HEK293 (cell line): ENCODE results near the gene TAX1BP1.

Experiments used
- GLI2 ChIP-seq: fragments of 450-650 bp; formaldehyde crosslinking; IDR thresholded peaks from 2 replicates; pipeline ENCODE4; 2017; ENCODE audit warnings: missing biosample characterization, missing genetic modification characterization, low read depth, borderline replicate concordance
- IKZF3 ChIP-seq: fragments of 450-650 bp; IDR thresholded peaks from 2 replicates; pipeline ENCODE4 v1.5.0; 2018; ENCODE audit warnings: missing biosample characterization, mild to moderate bottlenecking, missing genetic modification characterization, moderate library complexity
- ZBTB8A ChIP-seq: fragments of 450-650 bp; formaldehyde crosslinking; IDR thresholded peaks from 2 replicates; pipeline ENCODE4 v1.5.1; 2016; ENCODE audit warnings: missing biosample characterization, missing genetic modification characterization
- ZNF10 ChIP-seq: fragments of 450-650 bp; formaldehyde crosslinking; IDR thresholded peaks from 2 replicates; pipeline ENCODE4 v1.5.1; 2017; ENCODE audit warnings: missing biosample characterization, missing genetic modification characterization
- ZNF114 ChIP-seq: fragments of 450-650 bp; formaldehyde crosslinking; IDR thresholded peaks from 2 replicates; pipeline ENCODE4 v1.5.0; 2017; ENCODE audit warnings: missing biosample characterization, missing genetic modification characterization
- ZNF140 ChIP-seq: fragments of 450-650 bp; formaldehyde crosslinking; IDR thresholded peaks from 2 replicates; pipeline ENCODE4 v1.5.1; 2016; ENCODE audit warnings: missing biosample characterization, missing genetic modification characterization
- ZNF311 ChIP-seq: fragments of 450-650 bp; formaldehyde crosslinking; IDR thresholded peaks from 2 replicates; pipeline ENCODE4 v1.5.1; 2017; ENCODE audit warnings: missing biosample characterization, missing genetic modification characterization, borderline replicate concordance
- TF ChIP-seq, protein P1 (sequence below): fragments of 450-650 bp; formaldehyde crosslinking; IDR thresholded peaks from 2 replicates; pipeline ENCODE4 v1.5.1; 2016; ENCODE audit warnings: missing biosample characterization, missing genetic modification characterization
- TF ChIP-seq, protein P2 (sequence below): fragments of 450-650 bp; formaldehyde crosslinking; IDR thresholded peaks from 2 replicates; pipeline ENCODE4 v1.5.1; 2017; ENCODE audit warnings: missing biosample characterization, missing genetic modification characterization
- TF ChIP-seq, protein P3 (sequence below): fragments of 450-650 bp; formaldehyde crosslinking; IDR thresholded peaks from 2 replicates; pipeline ENCODE4 v1.5.1; 2016; ENCODE audit warnings: missing biosample characterization, missing genetic modification characterization
- TF ChIP-seq, protein P4 (sequence below): fragments of 450-650 bp; formaldehyde crosslinking; IDR thresholded peaks from 2 replicates; pipeline ENCODE4 v1.5.1; 2016; ENCODE audit warnings: missing biosample characterization, missing genetic modification characterization
- TF ChIP-seq, protein P5 (sequence below): fragments of 450-650 bp; formaldehyde crosslinking; IDR thresholded peaks from 2 replicates; pipeline ENCODE4 v1.5.1; 2016; ENCODE audit warnings: missing biosample characterization, missing genetic modification characterization, low read depth

DNA sequence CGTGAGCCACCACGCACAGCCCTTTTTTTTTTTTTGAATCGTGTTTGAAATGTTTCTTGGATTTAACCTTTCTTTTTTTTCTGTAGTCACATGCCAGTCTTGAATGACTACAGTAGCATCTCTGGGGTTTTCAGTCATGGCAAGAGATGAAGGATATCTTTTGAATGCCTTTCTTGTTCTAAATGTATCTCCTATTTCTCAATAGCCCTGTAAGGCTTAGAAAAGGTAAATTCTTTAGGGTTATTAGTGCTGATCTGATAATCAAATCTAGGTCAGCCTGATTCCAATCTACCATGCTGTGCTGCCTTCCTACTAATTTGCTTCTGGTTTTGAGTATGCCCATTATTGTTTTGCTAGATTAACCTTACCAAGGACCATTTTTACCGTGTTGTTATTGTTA lies 70.2 kb downstream of the TAX1BP1 start:
- TF ChIP-seq, protein P1, sequence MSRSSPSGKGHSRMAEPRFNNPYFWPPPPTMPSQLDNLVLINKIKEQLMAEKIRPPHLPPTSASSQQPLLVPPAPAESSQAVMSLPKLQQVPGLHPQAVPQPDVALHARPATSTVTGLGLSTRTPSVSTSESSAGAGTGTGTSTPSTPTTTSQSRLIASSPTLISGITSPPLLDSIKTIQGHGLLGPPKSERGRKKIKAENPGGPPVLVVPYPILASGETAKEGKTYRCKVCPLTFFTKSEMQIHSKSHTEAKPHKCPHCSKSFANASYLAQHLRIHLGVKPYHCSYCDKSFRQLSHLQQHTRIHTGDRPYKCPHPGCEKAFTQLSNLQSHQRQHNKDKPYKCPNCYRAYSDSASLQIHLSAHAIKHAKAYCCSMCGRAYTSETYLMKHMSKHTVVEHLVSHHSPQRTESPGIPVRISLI (tag by site-specific recombination), result no peak
- TF ChIP-seq ZNF311 (tag by site-specific recombination), result no peak
- TF ChIP-seq, protein P2, sequence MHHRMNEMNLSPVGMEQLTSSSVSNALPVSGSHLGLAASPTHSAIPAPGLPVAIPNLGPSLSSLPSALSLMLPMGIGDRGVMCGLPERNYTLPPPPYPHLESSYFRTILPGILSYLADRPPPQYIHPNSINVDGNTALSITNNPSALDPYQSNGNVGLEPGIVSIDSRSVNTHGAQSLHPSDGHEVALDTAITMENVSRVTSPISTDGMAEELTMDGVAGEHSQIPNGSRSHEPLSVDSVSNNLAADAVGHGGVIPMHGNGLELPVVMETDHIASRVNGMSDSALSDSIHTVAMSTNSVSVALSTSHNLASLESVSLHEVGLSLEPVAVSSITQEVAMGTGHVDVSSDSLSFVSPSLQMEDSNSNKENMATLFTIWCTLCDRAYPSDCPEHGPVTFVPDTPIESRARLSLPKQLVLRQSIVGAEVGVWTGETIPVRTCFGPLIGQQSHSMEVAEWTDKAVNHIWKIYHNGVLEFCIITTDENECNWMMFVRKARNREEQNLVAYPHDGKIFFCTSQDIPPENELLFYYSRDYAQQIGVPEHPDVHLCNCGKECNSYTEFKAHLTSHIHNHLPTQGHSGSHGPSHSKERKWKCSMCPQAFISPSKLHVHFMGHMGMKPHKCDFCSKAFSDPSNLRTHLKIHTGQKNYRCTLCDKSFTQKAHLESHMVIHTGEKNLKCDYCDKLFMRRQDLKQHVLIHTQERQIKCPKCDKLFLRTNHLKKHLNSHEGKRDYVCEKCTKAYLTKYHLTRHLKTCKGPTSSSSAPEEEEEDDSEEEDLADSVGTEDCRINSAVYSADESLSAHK (tag by site-specific recombination), result no peak
- TF ChIP-seq ZNF140 (tag by site-specific recombination), result no peak
- TF ChIP-seq ZNF10 (tag by site-specific recombination), result no peak
- TF ChIP-seq, protein P3, sequence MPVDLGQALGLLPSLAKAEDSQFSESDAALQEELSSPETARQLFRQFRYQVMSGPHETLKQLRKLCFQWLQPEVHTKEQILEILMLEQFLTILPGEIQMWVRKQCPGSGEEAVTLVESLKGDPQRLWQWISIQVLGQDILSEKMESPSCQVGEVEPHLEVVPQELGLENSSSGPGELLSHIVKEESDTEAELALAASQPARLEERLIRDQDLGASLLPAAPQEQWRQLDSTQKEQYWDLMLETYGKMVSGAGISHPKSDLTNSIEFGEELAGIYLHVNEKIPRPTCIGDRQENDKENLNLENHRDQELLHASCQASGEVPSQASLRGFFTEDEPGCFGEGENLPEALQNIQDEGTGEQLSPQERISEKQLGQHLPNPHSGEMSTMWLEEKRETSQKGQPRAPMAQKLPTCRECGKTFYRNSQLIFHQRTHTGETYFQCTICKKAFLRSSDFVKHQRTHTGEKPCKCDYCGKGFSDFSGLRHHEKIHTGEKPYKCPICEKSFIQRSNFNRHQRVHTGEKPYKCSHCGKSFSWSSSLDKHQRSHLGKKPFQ (tag by site-specific recombination), result no peak
- TF ChIP-seq, protein P4, sequence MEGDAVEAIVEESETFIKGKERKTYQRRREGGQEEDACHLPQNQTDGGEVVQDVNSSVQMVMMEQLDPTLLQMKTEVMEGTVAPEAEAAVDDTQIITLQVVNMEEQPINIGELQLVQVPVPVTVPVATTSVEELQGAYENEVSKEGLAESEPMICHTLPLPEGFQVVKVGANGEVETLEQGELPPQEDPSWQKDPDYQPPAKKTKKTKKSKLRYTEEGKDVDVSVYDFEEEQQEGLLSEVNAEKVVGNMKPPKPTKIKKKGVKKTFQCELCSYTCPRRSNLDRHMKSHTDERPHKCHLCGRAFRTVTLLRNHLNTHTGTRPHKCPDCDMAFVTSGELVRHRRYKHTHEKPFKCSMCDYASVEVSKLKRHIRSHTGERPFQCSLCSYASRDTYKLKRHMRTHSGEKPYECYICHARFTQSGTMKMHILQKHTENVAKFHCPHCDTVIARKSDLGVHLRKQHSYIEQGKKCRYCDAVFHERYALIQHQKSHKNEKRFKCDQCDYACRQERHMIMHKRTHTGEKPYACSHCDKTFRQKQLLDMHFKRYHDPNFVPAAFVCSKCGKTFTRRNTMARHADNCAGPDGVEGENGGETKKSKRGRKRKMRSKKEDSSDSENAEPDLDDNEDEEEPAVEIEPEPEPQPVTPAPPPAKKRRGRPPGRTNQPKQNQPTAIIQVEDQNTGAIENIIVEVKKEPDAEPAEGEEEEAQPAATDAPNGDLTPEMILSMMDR (tag by site-specific recombination), result no peak
- TF ChIP-seq IKZF3 (tag by site-specific recombination), result no peak
- TF ChIP-seq GLI2 (tag by site-specific recombination), result no peak
- TF ChIP-seq, protein P5, sequence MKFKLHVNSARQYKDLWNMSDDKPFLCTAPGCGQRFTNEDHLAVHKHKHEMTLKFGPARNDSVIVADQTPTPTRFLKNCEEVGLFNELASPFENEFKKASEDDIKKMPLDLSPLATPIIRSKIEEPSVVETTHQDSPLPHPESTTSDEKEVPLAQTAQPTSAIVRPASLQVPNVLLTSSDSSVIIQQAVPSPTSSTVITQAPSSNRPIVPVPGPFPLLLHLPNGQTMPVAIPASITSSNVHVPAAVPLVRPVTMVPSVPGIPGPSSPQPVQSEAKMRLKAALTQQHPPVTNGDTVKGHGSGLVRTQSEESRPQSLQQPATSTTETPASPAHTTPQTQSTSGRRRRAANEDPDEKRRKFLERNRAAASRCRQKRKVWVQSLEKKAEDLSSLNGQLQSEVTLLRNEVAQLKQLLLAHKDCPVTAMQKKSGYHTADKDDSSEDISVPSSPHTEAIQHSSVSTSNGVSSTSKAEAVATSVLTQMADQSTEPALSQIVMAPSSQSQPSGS (tag by site-specific recombination), result no peak
- no peak for TF ChIP-seq ZNF114 (tag by site-specific recombination)
- no peak for TF ChIP-seq ZBTB8A (tag by site-specific recombination)
